Activated T-cell treated with anti-CD3 and anti-CD28 coated beads for 48 hours (primary cell): Measurements from ENCODE around the gene SPP1.
"Not testable (repeated sequence)": the region's sequence is repeated elsewhere in the genome, so short reads cannot be mapped to it uniquely, and the experiment has no call there.

Experiments used
- DNase-seq: peaks from one replicate; pipeline ENCODE4 v3.0.0-alpha.2; 2020; ENCODE audit warnings: low read depth

The SPP1 gene

GRCh38 chr4:87975466-87975865 is at the start of gene SPP1:
TSS of gene SPP1 (plus strand) at chr4:87975714. CDS start at chr4:87976896, 1,182 bp downstream.
- no peak for DNase-seq

DNA sequence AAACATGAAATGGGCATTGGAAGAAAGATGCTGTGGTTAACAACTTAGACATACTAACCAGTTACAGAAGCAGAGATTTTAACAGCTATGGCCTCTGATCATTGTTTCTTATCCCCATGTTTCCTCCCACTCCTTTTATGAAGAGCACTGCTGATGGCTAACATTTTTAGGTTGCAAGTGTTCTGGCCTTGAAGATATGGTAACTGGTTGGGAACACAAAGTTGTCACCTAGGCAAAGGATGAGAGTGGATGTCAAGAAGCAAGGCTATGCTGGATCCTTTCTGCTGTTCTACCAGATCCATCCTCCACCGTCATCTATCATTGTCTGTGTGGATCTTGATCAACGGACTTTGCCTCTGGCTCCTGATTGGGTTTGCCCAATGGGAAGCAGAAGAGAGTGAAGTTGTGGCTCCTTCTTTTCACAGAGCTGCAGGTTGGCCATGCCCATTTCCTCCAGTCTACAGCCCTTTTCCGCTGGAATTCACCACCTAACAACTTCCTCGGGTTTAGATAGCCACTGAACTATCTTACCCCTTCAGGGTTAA is 48.9 kb upstream of the SPP1 start:
- DNase-seq = no peak

- no peak for DNase-seq
Observed at GRCh38 chr4:87930629-87931028, 44.9 kb upstream of the SPP1 start.

- DNase-seq = no peak
Observed at GRCh38 chr4:87931932-87932331, 43.6 kb upstream of the SPP1 start.

DNA sequence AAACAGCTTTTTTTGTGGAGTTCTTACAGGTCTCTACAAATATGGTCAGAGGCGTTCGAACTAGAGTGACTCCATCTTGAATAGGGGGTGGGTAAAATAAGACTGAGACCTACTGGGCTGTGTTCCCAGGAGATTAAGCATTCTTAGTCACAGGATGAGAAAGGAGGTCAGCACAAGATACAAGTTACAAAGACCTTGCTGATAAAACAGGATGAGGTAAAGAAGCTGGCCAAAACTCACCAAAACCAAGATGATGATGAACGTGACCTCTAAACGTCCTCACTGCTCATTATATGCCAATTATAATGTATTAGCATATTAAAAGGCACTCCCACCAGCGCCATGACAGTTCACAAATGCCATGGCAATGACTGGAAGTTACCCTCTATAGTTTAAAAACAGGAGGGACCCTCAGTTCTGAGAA is 42.8 kb upstream of the SPP1 start:
- no peak for DNase-seq

DNA sequence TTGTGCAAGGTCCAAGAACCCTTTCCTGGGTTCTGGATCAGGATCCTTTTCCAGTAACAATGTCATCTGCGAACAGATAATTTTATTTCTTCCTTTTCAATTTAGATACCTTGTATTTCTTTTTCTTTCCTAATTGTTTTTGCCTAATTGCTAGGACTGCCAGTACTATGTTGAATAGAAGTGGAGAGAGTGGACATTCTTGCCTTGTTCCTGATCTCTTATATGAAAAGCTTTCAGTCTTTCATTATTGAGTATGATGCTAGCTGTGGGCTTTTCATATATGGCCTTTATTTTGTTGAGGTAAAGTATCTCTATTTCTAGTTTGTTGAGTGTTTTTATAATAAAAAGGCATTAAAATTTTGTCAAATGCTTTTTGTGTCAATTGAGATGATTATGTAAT is 42.2 kb upstream of the SPP1 start:
- DNase-seq = no peak

DNA sequence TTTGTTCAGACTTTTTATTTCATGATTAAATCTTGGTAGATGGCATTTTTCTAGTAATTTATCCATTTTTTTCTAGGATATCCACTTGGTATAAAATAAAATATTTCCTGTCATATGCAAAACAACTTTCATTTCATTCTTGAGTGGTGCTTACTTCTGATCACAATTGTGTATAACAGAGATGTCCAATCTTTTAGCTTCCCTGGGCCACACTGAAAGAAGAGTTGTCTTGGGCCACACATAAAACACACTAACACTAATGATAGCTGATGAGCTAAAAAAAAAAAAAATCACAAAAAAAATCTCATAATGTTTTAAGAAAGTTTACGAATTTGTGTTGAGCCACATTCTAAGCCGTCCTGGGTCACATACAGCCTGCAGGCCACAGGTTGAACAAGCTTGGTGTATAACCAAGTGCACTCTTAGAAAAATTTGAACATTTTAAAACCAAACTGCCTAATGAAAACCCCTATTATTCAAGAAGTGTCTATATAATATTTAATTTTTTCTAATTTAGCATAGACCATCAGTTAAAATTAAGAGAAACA is 41.3 kb upstream of the SPP1 start:
- DNase-seq = no peak

GRCh38 chr4:87934973-87935372 is 40.5 kb upstream of the SPP1 start:
- no peak for DNase-seq

- not testable (repeated sequence) for DNase-seq
Observed at GRCh38 chr4:87935954-87936353, 39.6 kb upstream of the SPP1 start.

- DNase-seq = no peak
Observed at GRCh38 chr4:87937523-87937922, 38.0 kb upstream of the SPP1 start.

DNA sequence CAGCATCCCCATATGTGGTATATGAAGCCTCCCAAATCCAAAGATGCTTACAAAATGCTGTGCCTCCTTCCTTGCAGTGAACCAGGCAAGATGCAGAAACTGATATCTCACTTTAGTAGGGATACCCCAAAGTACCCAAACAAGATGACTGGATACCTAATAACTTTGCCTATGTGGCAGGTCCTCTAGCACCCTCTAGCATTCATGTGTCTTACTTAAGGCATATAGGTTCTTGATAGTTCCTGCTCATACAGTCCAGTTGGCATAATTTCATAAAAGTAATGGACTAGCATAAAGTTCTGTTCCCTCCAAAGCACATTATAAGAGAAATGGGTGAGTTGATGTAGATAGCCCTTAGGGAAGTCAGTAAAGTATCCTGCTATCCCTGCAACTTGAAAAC is 36.8 kb upstream of the SPP1 start:
- DNase-seq = no peak

DNA sequence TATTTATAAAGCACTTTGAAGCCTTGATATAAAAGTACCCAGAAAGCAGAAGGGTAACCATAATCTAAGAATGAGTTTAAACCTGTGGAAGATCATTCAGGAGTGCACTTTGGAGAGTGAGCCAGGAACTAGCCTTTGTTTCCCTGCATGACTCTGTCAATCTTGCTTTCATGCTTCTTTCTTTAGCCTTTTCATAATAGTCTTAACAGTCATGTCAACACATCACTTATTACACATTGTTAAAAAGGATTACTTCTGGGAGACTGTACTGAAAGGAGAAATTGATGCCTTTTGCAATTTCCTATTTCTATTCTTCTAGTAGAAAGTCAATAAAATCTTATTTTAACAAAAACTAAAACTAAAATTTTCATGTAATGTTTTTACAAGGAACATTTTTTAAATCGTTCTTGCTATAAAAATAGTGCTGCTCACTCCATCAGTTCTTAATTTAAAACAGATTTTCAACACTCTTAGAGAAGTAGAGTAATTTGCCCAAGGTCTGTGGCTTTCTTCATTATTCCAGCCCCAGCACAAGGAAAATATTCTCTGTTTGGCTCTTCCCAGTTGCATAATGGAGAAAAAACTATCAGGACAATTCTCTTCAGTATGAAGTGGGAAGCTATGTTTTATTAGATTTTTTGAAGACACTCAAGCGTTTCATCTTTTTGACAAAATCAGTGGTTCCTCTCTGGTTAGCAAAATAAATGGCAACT is 35.4 kb upstream of the SPP1 start:
- DNase-seq = no peak

DNA sequence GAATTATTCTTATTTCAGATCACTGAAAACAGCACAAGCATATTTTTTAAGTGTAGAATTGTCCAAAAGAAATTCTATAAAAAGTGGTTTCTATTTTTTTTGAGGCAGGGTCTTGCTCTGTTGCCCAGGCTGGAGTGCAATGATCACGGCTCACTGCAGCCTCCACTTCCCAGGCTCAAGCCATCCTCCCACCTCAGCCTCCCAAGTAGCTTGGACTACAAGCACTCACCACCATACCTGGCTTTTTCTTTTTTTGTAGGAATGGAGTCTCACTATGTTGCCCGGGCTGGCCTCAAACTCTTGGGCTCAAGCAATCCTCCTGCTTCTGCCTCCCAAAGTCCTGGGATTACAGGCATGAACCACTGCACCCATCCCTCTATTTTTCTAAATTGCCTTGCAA is 34.7 kb upstream of the SPP1 start:
- DNase-seq = not testable (repeated sequence)

GRCh38 chr4:87941537-87942392 is 33.7 kb upstream of the SPP1 start:
- no peak for DNase-seq

DNA sequence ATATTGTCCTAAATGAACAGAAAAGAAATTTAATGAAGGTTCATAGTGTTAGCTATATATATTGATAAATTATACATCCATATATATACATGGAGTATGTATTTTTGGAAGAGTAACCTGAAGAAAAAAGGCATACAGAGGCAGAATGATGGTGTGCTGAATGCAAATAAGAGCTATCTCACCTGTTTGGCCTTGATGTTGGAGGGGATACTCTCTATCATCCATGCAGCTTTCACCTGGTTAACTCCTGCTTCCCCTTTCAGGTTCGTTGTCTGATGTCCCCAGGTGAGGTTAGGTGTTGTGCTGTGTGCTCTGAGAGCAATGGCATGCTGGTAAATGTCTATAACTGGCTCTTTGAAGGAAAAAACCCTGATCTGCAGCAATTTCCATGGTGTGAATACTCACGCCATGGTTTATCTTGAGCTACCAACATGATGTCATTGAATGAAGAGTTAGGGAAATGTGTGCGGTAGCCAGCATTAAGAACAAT is 31.8 kb upstream of the SPP1 start:
- no peak for DNase-seq

- no peak for DNase-seq
Observed at GRCh38 chr4:87944967-87945366, 30.5 kb upstream of the SPP1 start.

GRCh38 chr4:87946766-87947165 is 28.7 kb upstream of the SPP1 start:
- DNase-seq = no peak

- DNase-seq = no peak
Observed at GRCh38 chr4:87947381-87948160, 27.9 kb upstream of the SPP1 start.

DNA sequence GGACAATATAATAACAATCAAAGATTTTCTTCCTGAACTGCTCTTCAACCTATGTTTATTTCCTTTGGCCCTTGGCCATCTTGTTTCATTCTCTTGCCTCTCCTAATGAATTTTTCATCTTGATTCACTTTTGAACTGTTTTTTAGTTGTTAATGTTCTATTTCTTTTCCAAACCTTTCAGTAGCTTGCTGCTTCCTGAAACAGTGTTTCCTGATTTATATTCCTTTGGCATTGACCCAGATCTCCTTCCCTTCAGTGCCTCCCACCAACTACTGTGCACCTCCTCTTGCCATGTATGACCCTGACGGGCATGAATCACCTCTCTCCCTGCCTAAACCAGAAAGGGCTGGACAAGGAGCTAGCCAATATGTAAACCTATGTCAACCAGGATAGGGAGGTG is 25.6 kb upstream of the SPP1 start:
- DNase-seq = no peak

- no peak for DNase-seq
Observed at GRCh38 chr4:87950493-87950892, 25.0 kb upstream of the SPP1 start.

- DNase-seq = no peak
Observed at GRCh38 chr4:87950936-87951511, 24.5 kb upstream of the SPP1 start.

GRCh38 chr4:87953826-87954225 is 21.7 kb upstream of the SPP1 start:
- no peak for DNase-seq
